SIG-M5 (cell line): ENCODE results near the gene PIWIL1.

Experiments used
- DNase-seq: peaks from one replicate; lab custom pipeline; 2025; lab: John Stamatoyannopoulos, UW

PIWIL1 gene

DNA sequence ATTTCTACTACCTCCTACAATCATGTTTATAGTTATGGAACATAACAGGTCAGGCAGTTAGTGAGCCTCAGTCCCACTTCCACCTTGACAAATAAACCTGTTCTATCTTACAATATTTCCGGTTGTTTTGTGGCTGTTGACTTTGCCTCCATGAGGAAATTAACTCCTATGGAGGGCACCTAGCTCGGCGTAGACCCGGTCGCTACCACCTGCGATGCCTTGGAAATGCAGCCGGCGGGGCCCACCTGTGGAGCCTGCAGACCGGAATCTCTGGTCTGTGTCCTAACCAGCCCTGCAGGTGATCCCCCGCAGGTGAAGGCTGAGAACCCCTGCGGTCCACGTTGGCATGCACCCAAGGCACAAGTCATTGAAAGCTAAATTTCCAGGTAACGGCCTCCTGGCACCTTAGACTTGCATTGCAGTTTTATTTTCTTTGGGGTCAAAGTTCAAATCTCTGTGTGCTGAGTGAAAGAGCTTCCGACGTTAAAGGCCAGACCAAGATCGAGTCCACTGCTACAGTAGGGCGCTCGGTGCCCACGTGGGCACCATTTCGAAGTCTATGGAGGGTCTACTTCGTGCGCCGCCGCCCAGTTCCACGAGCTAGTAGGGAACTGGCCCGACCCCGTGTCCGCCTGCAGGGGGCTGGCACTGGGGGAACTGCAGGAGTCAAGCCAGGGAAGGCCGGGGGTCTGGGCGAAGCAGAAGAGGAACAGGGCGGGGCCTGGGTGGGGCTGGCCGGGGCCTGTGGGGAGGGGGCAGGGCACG, 782 bp upstream of the PIWIL1 start:
- no peak for DNase-seq

DNA sequence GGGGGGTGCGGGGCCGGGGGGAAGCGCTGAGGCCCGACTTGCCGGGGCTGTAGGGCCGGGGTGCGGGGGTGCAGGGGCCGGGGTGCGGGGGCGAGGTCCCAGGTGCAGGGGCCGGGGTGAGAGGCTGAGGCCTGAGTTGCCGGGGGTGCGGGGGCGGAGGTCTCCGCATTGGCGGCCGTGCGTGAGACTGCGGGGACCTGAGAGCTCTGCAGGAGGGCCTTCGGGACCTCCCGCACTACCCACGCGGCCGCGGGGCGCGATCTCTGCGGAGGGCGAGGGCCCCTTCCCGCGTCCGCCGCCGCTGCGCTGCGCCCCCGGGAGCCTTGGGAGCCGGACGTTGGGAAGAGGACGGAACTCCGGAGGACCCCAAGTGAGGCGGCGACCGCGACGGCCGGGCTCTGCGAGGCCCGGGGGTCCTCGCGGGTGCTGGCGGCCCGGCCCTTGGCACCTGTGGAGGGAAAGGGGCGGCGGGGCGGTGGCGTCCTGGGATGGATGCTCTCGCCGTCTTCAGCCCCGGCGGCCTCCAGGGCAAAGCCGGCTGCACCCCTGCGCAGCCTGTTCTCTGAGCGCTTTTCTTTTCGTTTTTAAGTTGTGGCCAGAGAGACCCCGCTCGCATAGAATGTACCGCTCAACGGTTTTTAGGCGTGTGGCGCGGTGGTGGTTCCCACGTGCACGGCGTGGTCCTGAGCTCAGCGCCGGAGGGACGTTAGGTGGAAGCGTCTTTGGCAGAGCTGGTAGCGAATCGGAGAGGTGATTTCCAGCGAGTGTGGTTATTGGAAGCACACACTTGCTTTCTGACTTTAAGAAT, 1.3 kb downstream of the PIWIL1 start:
- no peak for DNase-seq

DNA sequence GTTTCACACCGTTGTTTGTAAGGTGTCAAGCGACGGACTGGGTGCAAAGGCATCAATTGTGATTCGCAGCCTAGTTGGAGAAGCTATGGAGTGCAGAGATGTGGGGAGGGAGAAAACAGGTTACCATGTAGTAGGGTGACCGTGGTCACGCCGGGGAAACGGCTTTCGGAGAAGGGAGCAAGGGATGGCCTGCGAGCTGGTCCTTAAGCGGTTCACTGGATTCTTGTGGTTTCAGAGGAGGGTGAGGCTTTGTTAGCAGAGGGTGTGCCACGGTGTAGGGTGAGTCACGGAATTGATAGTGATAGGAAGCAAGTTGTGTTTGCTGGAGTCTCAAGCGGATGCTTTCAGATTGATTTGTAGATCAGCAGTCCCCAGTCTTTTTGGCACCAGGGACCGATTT, 2.3 kb downstream of the PIWIL1 start:
- DNase-seq: no peak

DNA sequence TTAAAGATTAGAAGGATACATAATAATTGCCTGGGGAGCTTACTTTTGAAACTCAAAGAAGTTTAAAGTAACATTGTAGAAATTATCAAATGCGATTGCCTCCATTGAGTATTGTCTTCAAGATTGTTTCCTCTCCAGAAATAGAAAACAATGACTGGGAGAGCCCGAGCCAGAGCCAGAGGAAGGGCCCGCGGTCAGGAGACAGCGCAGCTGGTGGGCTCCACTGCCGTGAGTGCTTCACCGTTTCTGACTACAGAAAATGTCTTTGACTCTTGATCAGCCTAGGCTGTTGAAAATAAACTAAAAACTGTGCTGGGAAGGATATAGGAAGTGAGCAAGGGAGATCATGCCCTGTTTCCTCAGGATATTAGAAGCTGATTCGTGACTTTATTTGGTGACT, 4.8 kb downstream of the PIWIL1 start:
- no peak for DNase-seq

DNA sequence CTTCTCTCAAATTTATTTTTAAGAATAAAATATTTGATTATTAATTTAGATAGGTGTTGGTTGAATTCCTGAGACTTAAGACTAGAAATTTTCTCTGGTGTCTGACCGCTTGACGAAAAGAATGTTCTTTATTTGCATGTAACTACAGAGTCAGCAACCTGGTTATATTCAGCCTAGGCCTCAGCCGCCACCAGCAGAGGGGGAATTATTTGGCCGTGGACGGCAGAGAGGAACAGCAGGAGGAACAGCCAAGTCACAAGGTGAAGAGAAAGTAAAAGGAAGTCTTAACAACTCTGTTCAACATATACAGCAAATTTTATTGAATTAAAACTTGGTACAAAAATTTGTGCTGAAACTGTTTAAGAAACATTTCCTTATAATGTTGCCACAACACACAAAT, 5.2 kb downstream of the PIWIL1 start:
- DNase-seq: no peak

DNA sequence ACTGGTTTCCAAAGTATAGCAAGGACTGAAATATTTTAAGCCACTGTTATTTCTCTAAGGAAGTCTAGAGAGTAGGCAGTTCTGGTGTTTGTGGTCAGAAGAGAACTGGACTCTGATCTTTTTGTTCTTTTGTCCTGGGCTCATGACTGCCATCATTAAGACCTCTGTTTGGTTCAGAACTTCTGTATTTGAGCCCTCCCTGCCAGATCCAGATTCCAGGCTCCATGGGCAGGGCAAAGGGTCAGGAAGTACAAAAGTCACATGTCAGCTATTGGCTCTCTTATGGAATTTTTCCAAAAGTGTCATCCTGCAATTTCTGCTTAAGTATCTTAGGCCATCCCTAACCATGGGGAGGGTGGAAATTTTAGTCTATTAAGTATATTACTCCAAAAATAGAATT, 6.8 kb downstream of the PIWIL1 start:
- no peak for DNase-seq

DNA sequence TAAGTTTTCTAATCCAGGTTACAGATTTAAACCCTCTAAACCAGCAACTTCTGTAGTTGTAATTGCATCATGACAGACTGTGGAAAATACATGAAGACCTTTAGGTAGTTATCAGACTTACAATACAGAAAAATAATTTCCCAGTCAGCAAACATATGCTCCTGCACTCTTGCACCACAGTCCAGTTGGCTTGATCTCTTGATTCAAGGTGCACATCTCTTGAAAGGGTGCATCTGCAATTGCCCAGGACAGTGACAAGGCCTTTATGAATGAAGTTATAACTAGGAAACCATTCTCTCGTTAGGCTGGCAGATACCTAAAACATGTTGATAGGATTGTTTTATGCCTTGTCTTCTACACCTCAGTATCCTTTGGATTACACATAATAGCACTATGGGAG, 7.6 kb downstream of the PIWIL1 start:
- DNase-seq: no peak

DNA sequence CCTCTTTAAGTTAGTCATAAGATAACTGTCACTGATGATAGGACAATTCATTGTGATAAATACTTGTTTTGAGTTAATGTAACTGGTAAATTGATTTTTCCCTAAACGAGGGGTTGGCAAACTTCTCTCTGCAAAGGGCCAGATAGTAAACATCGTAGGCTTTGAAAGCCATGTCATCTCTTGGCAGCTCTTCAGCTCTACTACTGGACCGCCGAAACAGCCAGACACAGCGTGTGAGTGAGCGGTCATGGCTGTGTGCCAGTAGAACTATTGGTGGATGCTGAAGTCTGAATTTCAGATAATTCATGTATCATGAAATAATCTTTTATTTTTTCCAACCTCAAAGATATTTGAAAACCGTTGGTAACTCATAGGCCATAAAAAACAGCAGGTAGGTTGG, 9.9 kb downstream of the PIWIL1 start:
- DNase-seq: no peak

DNA sequence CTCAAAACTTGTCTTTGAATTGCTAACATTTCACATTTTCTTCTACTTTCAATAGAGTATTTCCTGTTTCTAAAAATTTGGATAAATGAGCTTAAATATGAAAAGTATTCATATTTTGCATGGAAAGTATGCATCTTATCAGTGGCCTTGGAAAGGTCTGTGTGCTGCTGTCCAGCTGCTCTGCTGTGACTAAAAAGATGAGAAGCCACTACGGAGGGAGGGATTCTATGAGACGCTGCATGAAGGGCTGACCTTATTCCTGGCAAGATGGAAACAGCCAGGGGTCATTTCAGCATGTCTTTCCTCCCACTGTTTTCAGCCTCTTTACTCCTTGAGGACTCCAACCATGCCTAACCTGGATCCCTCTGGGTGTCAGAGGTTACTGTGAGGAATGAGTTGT, 13.0 kb downstream of the PIWIL1 start:
- DNase-seq: no peak

DNA sequence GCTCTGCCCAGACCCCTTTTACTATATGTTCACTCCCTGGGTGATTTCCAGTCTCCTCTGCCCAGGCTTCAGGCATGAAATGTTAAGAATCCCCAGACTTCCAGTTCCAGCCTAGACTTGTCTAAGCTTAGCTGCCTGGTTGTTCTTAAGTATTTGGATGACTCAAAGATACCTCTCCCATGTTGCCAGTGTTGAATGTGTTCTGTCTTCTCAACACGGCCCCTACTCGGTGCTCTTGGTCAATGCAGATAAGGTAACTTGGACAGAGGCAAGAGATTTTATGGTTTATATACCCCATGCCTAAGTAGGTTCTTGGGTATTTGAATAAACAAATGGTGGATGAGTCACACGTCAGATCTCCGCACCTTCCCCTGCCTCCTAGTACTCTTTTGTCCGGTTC, 13.6 kb downstream of the PIWIL1 start:
- DNase-seq: no peak

DNA sequence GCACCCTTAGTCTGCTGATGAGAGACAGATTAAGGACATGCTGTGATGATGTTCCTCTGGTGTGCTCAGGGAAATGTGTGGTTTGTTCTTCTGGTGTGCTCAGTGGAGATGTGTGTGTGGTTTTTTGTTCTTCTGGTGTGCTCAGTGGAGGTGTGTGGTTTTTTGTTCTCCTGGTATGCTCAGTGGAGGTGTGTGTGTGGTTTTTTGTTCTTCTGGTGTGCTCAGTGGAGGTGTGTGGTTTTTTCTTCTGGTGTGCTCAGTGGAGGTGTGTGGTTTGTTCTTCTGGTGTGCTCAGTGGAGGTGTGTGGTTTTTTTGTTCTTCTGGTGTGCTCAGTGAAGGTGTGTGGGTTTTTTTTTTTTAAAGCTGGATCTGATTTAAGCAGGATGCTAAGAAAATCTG, 15.4 kb downstream of the PIWIL1 start:
- DNase-seq: no peak

DNA sequence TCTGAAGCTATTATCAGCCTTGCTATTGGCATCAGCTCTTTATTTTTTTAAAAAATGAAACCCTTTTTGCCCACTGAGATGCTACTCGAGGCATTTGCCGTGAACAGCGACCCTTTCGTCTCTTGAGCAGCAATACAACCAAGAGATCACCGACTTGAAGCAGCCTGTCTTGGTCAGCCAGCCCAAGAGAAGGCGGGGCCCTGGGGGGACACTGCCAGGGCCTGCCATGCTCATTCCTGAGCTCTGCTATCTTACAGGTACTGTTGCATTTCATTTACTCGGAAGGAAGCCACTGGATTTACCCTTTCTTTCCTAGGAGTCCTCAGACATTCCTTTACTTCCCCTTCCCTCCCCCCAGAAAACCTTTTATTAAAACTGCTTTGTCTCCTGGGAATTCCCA, 16.7 kb downstream of the PIWIL1 start:
- DNase-seq: no peak

DNA sequence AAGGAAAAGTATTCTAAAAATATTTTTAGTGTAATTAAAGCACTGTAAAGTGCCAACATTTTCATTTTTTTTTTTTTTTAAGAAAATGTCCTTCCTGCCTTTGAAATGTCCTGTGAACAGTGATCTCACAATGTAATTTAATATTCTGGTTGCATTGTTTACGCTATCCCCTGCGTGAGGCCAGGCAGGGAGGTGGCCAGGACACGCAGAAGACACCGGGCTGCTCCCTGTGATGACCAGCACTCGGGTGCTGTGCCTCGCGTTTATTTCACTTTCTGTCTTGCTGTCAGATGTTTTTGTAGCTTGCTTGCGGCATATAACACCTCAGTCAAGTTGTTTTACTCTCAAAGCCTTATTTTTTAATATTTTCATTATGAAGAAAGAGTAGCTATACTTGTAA, 18.5 kb downstream of the PIWIL1 start:
- no peak for DNase-seq

DNA sequence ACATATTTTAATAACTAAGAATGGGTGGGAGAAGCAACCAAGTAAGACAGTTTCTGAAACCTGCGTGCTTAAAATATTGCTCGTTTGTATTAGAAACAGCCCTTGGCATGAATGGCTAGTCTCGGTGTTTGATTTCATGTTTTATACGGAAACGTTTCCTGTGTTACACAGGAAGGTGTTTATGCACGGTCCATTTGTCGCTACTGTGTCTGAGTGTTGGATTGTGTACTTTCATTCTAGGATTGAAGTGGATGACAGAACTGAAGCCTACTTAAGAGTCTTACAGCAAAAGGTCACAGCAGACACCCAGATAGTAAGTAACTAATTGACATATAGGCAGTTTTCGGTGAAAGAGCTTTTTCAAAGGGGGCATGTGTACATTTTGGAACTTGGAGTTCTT, 19.6 kb downstream of the PIWIL1 start:
- no peak for DNase-seq

DNA sequence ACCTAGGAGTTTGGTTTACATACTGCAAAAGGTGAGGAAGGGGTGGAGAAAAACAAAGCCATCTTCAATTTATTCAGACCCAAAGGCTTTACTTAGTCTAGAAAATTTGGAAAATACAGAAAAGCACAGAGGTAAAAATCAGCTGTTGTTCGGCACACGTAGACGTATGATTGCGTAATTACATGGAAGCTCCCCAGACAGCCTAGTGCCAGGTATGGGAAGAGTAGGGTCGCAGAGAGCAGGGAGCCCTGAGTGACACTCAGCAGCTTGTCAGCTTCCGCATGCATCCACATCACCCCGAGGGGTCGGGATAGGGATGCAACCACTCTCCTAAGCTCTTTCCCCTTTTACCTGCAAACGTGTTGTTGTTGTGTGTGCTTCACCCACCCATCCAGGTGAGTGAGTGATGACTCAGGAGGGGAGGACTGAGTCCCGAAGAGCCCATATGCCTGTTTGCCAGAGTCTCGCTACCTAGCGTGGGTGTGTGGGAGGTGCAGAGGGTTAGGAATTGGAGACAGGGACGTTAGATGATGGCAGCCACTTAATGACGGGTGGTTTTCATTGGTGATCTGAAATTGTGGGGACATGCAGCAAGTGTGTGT, 20.1 kb downstream of the PIWIL1 start:
- DNase-seq: no peak

DNA sequence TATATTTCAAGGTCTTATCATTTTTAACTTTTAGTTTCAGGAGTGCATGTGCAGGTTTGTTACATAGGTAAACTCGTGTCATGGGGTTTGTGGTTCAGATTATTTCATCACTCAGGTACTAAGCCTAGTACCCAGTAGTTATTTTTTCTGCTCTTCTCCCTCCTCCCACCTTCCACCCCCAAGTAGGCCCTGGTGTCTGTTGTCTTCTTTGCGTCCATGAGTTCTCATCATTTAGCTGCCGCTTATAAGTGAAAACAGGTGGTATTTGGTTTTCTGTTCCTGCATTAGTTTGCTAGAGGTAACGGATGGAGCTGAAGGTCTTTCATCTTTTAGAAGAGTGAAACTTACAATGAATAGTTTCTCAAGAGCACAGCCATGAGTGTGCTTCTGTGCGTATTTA, 24.4 kb downstream of the PIWIL1 start:
- no peak for DNase-seq

DNA sequence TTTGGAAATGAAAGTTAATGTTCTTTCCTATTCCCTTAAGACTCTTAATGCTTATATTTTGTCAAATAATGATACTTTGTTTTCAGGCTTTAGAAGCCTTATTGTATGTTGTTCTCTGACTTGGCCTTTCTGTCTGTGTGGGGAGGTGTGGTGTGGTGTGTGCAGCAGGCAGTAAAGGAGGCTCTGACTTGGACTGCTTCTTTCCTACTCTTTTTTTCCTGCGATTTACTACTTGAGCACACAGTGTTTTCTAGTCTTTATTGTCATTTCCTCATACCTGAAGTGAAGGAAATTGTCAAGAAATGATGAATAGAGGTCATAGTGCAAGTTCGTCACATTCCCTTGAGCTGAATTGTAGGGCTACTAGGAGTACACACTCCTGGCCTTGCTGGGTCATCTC, 26.9 kb downstream of the PIWIL1 start:
- DNase-seq: no peak

DNA sequence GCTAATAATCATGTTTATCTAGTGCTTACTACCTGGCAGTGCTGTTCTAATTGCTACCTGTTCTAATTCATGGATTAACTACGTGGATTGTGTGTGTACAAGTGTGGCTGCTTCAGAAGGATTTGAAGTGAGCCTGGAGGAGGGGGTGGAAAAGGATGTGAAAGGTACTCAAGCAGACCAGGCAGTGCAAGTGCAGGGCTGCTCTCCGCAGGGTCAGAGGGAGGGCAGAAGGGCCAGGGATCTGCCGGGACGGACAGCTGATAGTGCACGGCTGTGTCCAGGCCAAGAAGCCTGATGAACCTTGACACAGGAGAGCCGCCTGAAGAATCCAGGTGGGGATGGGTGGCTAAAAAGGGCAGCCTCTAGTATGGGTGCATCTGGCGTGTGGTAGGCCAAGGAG, 28.5 kb downstream of the PIWIL1 start:
- no peak for DNase-seq

DNA sequence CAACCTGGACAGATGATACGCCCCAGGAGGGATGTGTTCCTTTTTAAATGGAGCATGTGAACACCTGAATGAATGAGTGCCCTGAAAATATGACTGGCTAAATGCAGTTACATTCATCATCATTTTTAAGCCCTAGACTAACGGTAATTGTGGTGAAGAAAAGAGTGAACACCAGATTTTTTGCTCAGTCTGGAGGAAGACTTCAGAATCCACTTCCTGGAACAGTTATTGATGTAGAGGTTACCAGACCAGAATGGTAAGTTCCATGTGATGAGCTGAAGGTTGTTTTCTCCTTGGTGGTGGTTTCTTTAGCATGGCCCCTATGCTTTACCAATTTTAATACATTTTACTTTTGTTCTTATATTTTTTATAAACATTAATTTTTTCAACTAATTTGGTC, 29.3 kb downstream of the PIWIL1 start:
- DNase-seq: no peak

DNA sequence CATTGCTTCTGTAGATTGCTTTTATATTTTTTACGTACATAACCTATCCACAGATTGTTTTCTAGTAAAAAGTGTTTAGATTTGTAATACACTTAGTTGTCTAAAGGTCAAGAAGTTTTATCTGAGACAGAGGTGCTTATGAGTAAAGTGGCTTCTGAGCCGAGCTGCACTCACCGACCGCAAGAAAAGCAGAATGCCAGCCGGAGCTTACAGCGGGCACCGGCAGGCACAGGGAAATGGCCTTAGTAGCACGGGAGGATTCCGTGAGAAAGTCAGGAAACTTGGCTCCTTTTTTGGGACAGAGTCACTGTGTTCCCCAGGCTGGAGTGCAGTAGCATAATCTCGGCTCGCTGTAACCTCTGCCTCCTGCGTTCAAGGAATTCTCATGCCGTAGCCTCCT, 29.8 kb downstream of the PIWIL1 start:
- no peak for DNase-seq

DNA sequence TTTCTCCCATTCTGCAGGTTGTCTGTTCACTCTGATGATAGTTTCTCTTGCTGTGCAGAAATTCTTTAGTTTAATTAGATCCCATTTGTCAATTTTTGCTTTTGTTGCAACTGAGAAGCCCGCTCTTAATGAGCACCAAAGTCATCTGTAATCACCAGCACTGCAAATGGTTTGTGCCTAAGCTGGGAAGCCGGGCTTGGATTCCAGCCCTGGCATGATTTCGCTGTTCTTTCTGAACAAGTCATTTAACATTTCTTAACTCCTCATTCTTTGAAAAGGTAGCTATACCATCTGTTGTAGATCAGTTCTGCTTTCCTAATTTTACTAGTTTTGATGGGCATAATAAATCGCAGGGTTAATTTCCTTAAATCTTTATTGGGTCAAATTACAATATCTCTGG, 32.1 kb downstream of the PIWIL1 start:
- DNase-seq: no peak

DNA sequence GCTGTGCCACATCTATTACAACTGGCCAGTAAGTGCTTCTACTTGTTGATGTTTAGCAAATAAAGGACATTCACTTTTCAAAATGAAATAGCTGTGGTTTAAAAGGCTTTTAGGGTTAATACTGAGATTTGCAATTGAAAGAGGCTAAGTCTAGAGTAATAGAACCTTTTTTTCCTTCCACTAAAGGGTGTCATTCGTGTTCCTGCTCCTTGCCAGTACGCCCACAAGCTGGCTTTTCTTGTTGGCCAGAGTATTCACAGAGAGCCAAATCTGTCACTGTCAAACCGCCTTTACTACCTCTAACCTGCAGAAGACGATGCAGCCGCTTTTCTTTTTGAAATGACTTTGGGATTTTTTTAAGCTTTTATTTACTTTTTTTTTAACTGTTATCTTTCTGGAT, 33.6 kb downstream of the PIWIL1 start:
- DNase-seq: no peak

DNA sequence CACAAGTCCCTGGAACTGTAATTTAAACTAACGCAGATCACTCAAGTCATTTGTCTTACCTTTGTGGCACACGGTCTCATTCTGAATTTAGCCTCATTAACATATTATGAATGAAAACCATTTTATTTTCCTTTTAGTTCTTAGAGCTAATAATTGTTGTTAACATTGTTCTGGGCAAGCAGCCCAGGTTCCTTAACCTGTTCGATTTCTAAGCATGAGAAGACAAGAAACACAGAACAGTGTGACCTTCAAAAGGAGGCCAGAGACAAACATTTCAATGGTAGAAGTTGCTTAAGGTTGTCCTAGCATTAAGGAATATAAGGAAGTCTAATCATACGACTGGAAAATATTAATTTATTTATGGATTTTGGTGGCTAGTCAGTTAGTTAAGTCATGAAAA, 35.2 kb downstream of the PIWIL1 start:
- DNase-seq: no peak
